Common myeloid progenitor, CD34-positive (primary cell): ENCODE data around the gene TTC21A.

ENCODE experiments used
- CTCF ChIA-PET: fragments of 350-600 bp; sonication (Branson Sonifier 250); formaldehyde crosslinking; loops from one replicate; lab custom pipeline; 2021; ENCODE audit warnings: antibody characterized with exemption; lab: Charles Lee
- POLR2A ChIA-PET: fragments of 350-600 bp; sonication (Branson Sonifier 250); formaldehyde crosslinking; loops from one replicate; lab custom pipeline; 2021; ENCODE audit warnings: antibody characterized with exemption; lab: Charles Lee
- DNase-seq, 3 donors: peaks; one replicate each; pipeline versions ENCODE4 v3.0.0 to v3.0.0-alpha.2; 2013
- H3K27ac ChIP-seq, 2 experiments: 1 replicate in 1 of 2; 2 replicates in 1 of 2; pipeline ENCODE4 v1.7.0; 2013; ENCODE audit warnings: inconsistent platforms in 2 of 2, low read length in 2 of 2, mild to moderate bottlenecking in 2 of 2, low read depth in 1 of 2, moderate library complexity in 1 of 2; ENCODE audit not compliant: severe bottlenecking in 2 of 2, insufficient read depth in 1 of 2, poor library complexity in 1 of 2
- H3K27me3 ChIP-seq, 5 experiments: replicated peaks in 2 of 5; 1 replicate in 3 of 5; 2 replicates in 2 of 5; pipeline versions ENCODE4 v1.6.1 to v1.7.0; 2013; ENCODE audit warnings: low read length in 4 of 5, mild to moderate bottlenecking in 2 of 5, moderate library complexity in 2 of 5, inconsistent platforms in 1 of 5; ENCODE audit not compliant: insufficient read depth in 5 of 5, control insufficient read depth in 4 of 5
- H3K36me3 ChIP-seq, 4 experiments: 1 replicate in 2 of 4; 2 replicates in 2 of 4; pipeline versions ENCODE4 v1.6.1 to v1.7.0; 2013; ENCODE audit warnings: low read length in 3 of 4, control low read depth in 1 of 4, mild to moderate bottlenecking in 1 of 4; ENCODE audit not compliant: control insufficient read depth in 4 of 4, insufficient read depth in 4 of 4
- H3K4me1 ChIP-seq, 4 experiments: 1 replicate in 3 of 4; 2 replicates in 1 of 4; pipeline versions ENCODE4 v1.6.1 to v1.7.1; 2013; ENCODE audit warnings: low read length in 3 of 4, mild to moderate bottlenecking in 3 of 4, control low read depth in 1 of 4, inconsistent platforms in 1 of 4, moderate library complexity in 1 of 4; ENCODE audit not compliant: control insufficient read depth in 4 of 4, insufficient read depth in 4 of 4; ENCODE audit errors: control extremely low read depth in 1 of 4
- H3K4me3 ChIP-seq, 7 experiments: 1 replicate in 4 of 7; 2 replicates in 3 of 7; pipeline versions ENCODE4 v1.5.1 to v1.7.0; 2013; ENCODE audit warnings: mild to moderate bottlenecking in 7 of 7, low read length in 6 of 7, moderate library complexity in 6 of 7, inconsistent platforms in 2 of 7, low read depth in 2 of 7, control low read depth in 1 of 7; ENCODE audit not compliant: insufficient read depth in 4 of 7, control insufficient read depth in 1 of 7; ENCODE audit errors: extremely low read depth in 1 of 7
- H3K9me3 ChIP-seq, 5 experiments: 1 replicate in 4 of 5; 2 replicates in 1 of 5; pipeline versions ENCODE4 v1.6.1 to v1.7.1; 2013; ENCODE audit warnings: low read length in 4 of 5, mild to moderate bottlenecking in 2 of 5, inconsistent platforms in 1 of 5, low read depth in 1 of 5, moderate library complexity in 1 of 5; ENCODE audit not compliant: control insufficient read depth in 4 of 5, insufficient read depth in 2 of 5; ENCODE audit errors: control extremely low read depth in 1 of 5
- WGBS: methylation state at CpG from one replicate; pipeline ENCODE4 v1.1.5; 2013; ENCODE audit not compliant: insufficient coverage; 5-methylcytosine and 5-hydroxymethylcytosine counted together

The TTC21A gene

DNA sequence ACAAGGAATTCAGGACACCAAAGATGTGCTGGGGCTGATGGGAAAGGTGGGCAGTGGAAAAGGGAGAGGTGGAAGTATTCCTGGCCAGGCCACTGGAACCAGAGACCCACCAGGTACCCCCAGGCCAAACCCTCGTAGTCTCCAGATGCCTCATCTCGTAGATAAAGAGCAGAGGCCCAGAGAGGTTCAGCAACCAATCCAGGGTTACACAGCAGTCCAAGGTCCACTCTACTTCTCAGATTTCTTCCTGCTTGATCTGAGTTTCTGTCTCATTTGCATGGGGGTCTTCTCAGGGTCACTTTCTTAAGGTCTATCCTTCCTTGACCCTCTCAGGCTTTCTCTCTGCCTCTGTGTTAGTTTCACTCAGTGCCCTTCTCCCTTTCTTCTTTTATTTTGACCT is 5.1 kb downstream of the TTC21A start:
- Histone ChIP-seq H3K27ac (no peak overlapping the region), H3K27me3 (no peaks in the 10 kb centered on the region), H3K4me1 (peaks cover 2 to 14% (median 11%) of the 10 kb centered on the region in 4 experiments), H3K36me3 (no peaks in the 10 kb centered on the region), H3K9me3 (no peaks in the 10 kb centered on the region), H3K4me3 (no peak overlapping the region)
- ChIA-PET POLR2A (no interaction called here), CTCF (no interaction called here)
- no peak for DNase-seq
- WGBS, result 100% methylated on average over 2 of the region's 2 CpGs

GRCh38 chr3:39113291-39113690 is 5.8 kb downstream of the TTC21A start:
- Histone ChIP-seq H3K27ac (no peak overlapping the region), H3K36me3 (no peaks in the 10 kb centered on the region), H3K9me3 (no peaks in the 10 kb centered on the region), H3K4me3 (no peak overlapping the region), H3K4me1 (peaks cover 2 to 11% (median 6%) of the 10 kb centered on the region in 4 experiments), H3K27me3 (no peaks in the 10 kb centered on the region)
- CTCF ChIA-PET, result interaction anchor here (1.0 kb wide), 1 partner anchor 13 kb away, joined by 4 read pairs; no protein-coding TSS in a partner anchor
- POLR2A ChIA-PET, result no interaction called here
- DNase-seq, result no peak
- 100% methylated on average over 2 of the region's 3 CpGs for WGBS

DNA sequence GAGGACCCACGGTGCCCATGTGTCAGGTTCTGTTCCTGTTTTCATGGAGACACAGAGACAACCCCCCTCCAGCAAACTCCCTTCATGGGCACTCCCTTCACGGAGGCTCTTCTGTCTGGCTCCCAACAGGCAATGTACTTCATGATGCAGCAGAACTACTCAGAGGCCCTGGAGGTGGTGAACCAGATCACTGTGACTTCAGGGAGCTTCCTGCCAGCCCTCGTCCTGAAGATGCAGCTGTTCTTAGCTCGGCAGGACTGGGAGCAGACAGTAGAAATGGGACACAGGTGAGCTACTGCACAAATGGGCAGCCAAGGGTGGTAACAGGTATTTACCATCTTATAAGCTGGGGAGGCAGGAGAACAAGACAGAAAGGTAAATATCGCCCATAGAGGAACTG is 7.0 kb downstream of the TTC21A start:
- POLR2A ChIA-PET, result interaction anchor here (0.9 kb wide), 1 partner anchor 27 kb away, joined by 4 read pairs; no protein-coding TSS in a partner anchor
- CTCF ChIA-PET, result interaction anchor here (0.6 to 1.6 kb wide), 5 partner anchors 11 to 290 kb away, joined by 3 to 5 read pairs (median 4); no protein-coding TSS in a partner anchor
- Histone ChIP-seq H3K4me1 (peaks cover 0 to 6% (median 2%) of the 10 kb centered on the region in 4 experiments), H3K9me3 (no peaks in the 10 kb centered on the region), H3K27ac (no peak overlapping the region), H3K4me3 (no peak overlapping the region), H3K36me3 (no peaks in the 10 kb centered on the region), H3K27me3 (no peaks in the 10 kb centered on the region)
- 97% methylated on average over 4 of the region's 5 CpGs for WGBS
- DNase-seq, result no peak

GRCh38 chr3:39115870-39116269 is 8.4 kb downstream of the TTC21A start:
- POLR2A ChIA-PET, result interaction anchor here (0.6 to 0.7 kb wide), 2 partner anchors 36 to 1213 kb away, joined by 4 to 7 read pairs; no protein-coding TSS in a partner anchor

GRCh38 chr3:39118079-39118478 is 10.6 kb downstream of the TTC21A start:
- 88% methylated on average over 1 of the region's 3 CpGs for WGBS
- no peaks in the 10 kb centered on the region for H3K36me3 ChIP-seq
- POLR2A ChIA-PET, result interaction anchor here (1.0 to 1.4 kb wide), 2 partner anchors 14 kb away, joined by 3 to 4 read pairs; no protein-coding TSS in a partner anchor
- H3K4me1 ChIP-seq, result peaks cover 0 to 14% (median 5%) of the 10 kb centered on the region in 4 experiments
- no peak overlapping the region for H3K4me3 ChIP-seq
- CTCF ChIA-PET, result interaction anchor here (1.0 to 6.5 kb wide), 10 partner anchors 10 to 72 kb away, joined by 3 to 33 read pairs (median 4); partner anchors contain the start of genes GORASP1 and TTC21A
- H3K27ac ChIP-seq, result no peak overlapping the region
- DNase-seq, result peak in 2 of 3 donors; percentile 51 to 62
- no peaks in the 10 kb centered on the region for H3K9me3 ChIP-seq
- H3K27me3 ChIP-seq, result no peaks in the 10 kb centered on the region

More at GRCh38 chr3:39115870-39116269, 8.4 kb downstream of the TTC21A start:
- 93% methylated on average over 3 of the region's 3 CpGs for WGBS
- peaks cover 0 to 6% (median 2%) of the 10 kb centered on the region in 4 experiments for H3K4me1 ChIP-seq
- H3K36me3 ChIP-seq, result no peaks in the 10 kb centered on the region
- H3K27ac ChIP-seq, result no peak overlapping the region
- H3K9me3 ChIP-seq, result no peaks in the 10 kb centered on the region
- H3K27me3 ChIP-seq, result no peaks in the 10 kb centered on the region
- DNase-seq, result no peak
- CTCF ChIA-PET, result interaction anchor here (0.8 to 1.2 kb wide), 3 partner anchors 16 to 173 kb away, joined by 3 to 4 read pairs (median 3); no protein-coding TSS in a partner anchor
- no peak overlapping the region for H3K4me3 ChIP-seq

- CTCF ChIA-PET, result interaction anchor here (0.6 to 6.5 kb wide), 8 partner anchors 9 to 173 kb away, joined by 3 to 33 read pairs (median 4); partner anchors contain the start of genes GORASP1 and TTC21A
- no peaks in the 10 kb centered on the region for H3K9me3 ChIP-seq
- no peak for DNase-seq
- no peaks in the 10 kb centered on the region for H3K36me3 ChIP-seq
- H3K4me3 ChIP-seq, result no peak overlapping the region
- POLR2A ChIA-PET, result no interaction called here
- H3K27ac ChIP-seq, result no peak overlapping the region
- peaks cover 0 to 14% (median 5%) of the 10 kb centered on the region in 4 experiments for H3K4me1 ChIP-seq
- no peaks in the 10 kb centered on the region for H3K27me3 ChIP-seq
- WGBS, result 92% methylated on average over 2 of the region's 5 CpGs
These were observed 11.6 kb downstream of the TTC21A start for GRCh38 chr3:39118931-39119660.

- Histone ChIP-seq H3K36me3 (no peaks in the 10 kb centered on the region), H3K4me3 (no peak overlapping the region), H3K4me1 (peaks cover 0 to 18% (median 10%) of the 10 kb centered on the region in 4 experiments), H3K27ac (no peak overlapping the region), H3K27me3 (no peaks in the 10 kb centered on the region), H3K9me3 (no peaks in the 10 kb centered on the region)
- POLR2A ChIA-PET, result no interaction called here
- WGBS, result no CpG with 5 or more reads among the region's 2 CpGs
- CTCF ChIA-PET, result interaction anchor here (2.7 to 6.5 kb wide), 2 partner anchors 12 to 14 kb away, joined by 9 to 33 read pairs; partner anchors contain the start of genes GORASP1 and TTC21A
- peak in 2 of 3 donors; percentile 45 to 54 for DNase-seq
These were observed 14.1 kb downstream of the TTC21A start for GRCh38 chr3:39121621-39122020.
